HCT116 (cell line): Measurements from ENCODE around the gene SEC62. TPM values are rescaled to one million over a fixed set of nuclear protein-coding genes. Genes with fewer than 3 reads are reported as not detected.

ENCODE experiments used
- ATAC-seq: fragments of 200-7000 bp; cut with Tn5 transposase; 2 replicates; pipeline ENCODE4 v1.9.1; 2020; ENCODE audit warnings: mild to moderate bottlenecking, moderate library complexity
- BruUV-seq: library from RNA; stranded (reverse); fragments of 400-500 nt; replicated peaks from 2 replicates; lab custom pipeline; 2021; lab: Mats Ljungman, UMichigan
- CTCF ChIA-PET: fragments of 300-600 bp; sonication (Branson Sonifier 250); formaldehyde crosslinking; loops from one replicate; lab custom pipeline; 2021; ENCODE audit warnings: antibody characterized with exemption; lab: Charles Lee
- POLR2A ChIA-PET: fragments of 300-600, 350-600 bp; sonication (Branson Sonifier 250); formaldehyde crosslinking; loops from one replicate; lab custom pipeline; 2021; ENCODE audit warnings: antibody characterized with exemption; lab: Charles Lee
- RAD21 ChIA-PET, 2 experiments: fragments of 300-600 bp; sonication (Branson Sonifier 250); formaldehyde crosslinking; loops; one replicate each; lab custom pipeline; 2023; ENCODE audit warnings: low total read pairs in 2 of 2; ENCODE audit not compliant: uncharacterized antibody in 2 of 2, unreplicated experiment in 2 of 2, low non-redundant PET in 1 of 2; lab: Charles Lee
- DNase-seq: peaks from one replicate; pipeline ENCODE4 v3.0.0-alpha.2; 2010; ENCODE audit warnings: low read depth, low spot score
- H2AFZ ChIP-seq: fragments of 200-600 bp; shearing (Covaris generic), sonication (generic); 2 replicates; pipeline ENCODE4 v1.6.1; 2017; ENCODE audit warnings: low read depth, mixed run types, mixed read lengths, antibody characterized with exemption, low read length; ENCODE audit not compliant: poor library complexity, severe bottlenecking
- H3K27ac ChIP-seq: 2 replicates; pipeline ENCODE4 v1.5.1; 2012; ENCODE audit warnings: low read depth, low read length
- H3K27me3 ChIP-seq: fragments of 200-600 bp; sonication (generic); 2 replicates; pipeline ENCODE4 v1.6.1; 2016; ENCODE audit warnings: mixed run types, low read length, mixed read lengths; ENCODE audit not compliant: insufficient read depth
- H3K36me3 ChIP-seq, 2 experiments: fragments of 200-500 bp in 1 of 2; fragments of 200-600 bp in 1 of 2; sonication (Bioruptor generic) in 1 of 2; sonication (generic) in 1 of 2; 2 replicates each; pipeline versions ENCODE4 v1.5.1 to v1.6.1; 2014 to 2016; ENCODE audit warnings: low read length in 2 of 2, inconsistent platforms in 1 of 2, mixed read lengths in 1 of 2, mixed run types in 1 of 2; ENCODE audit not compliant: insufficient read depth in 2 of 2, control insufficient read depth in 1 of 2
- H3K4me1 ChIP-seq, 2 experiments: fragments of 200-600 bp in 1 of 2; sonication (generic) in 1 of 2; 2 replicates each; pipeline versions ENCODE4 v1.5.1 to v1.6.1; 2012 to 2017; ENCODE audit warnings: low read length in 2 of 2, inconsistent platforms in 1 of 2, mild to moderate bottlenecking in 1 of 2, mixed read lengths in 1 of 2, mixed run types in 1 of 2, moderate library complexity in 1 of 2; ENCODE audit not compliant: insufficient read depth in 2 of 2, control insufficient read depth in 1 of 2
- H3K4me2 ChIP-seq: fragments of 200-600 bp; sonication (generic); 2 replicates; pipeline ENCODE4 v1.6.1; 2017; ENCODE audit warnings: mixed run types, low read length, mixed read lengths
- H3K4me3 ChIP-seq, 2 experiments: fragments of 200-600 bp in 1 of 2; sonication (generic) in 1 of 2; replicated peaks in 1 of 2; 2 replicates each; pipeline ENCODE4 v1.5.1; 2011 to 2016; ENCODE audit warnings: low read length in 2 of 2, control low read depth in 1 of 2, low read depth in 1 of 2, mild to moderate bottlenecking in 1 of 2, mixed read lengths in 1 of 2, mixed run types in 1 of 2
- H3K79me2 ChIP-seq: fragments of 200-600 bp; sonication (generic); 2 replicates; pipeline ENCODE4 v1.6.1; 2017; ENCODE audit warnings: mild to moderate bottlenecking, mixed run types, low read length, moderate library complexity, mixed read lengths; ENCODE audit not compliant: insufficient read depth
- H3K9ac ChIP-seq: fragments of 200-600 bp; sonication (generic); 2 replicates; pipeline ENCODE4 v1.6.1; 2016; ENCODE audit warnings: low read length, mixed read lengths
- H3K9me2 ChIP-seq: fragments of 200-600 bp; sonication (generic), shearing (Covaris generic); 2 replicates; pipeline ENCODE4 v1.6.1; 2017; ENCODE audit warnings: mixed run types, mild to moderate bottlenecking, moderate library complexity; ENCODE audit not compliant: insufficient read depth
- H3K9me3 ChIP-seq, 2 experiments: fragments of 200-500 bp in 1 of 2; fragments of 200-600 bp in 1 of 2; sonication (Bioruptor generic) in 1 of 2; sonication (generic) in 1 of 2; 2 replicates each; pipeline ENCODE4 v1.6.1; 2014 to 2017; ENCODE audit warnings: low read length in 2 of 2, mixed read lengths in 2 of 2, inconsistent platforms in 1 of 2, low read depth in 1 of 2, mild to moderate bottlenecking in 1 of 2, mixed run types in 1 of 2, moderate library complexity in 1 of 2; ENCODE audit not compliant: control insufficient read depth in 1 of 2, insufficient read depth in 1 of 2
- H4K20me1 ChIP-seq: fragments of 200-600 bp; sonication (generic), shearing (Covaris generic); 2 replicates; pipeline ENCODE4 v1.6.1; 2017; ENCODE audit warnings: mixed run types, mild to moderate bottlenecking, moderate library complexity; ENCODE audit not compliant: insufficient read depth
- EGR1 ChIP-seq: IDR thresholded peaks from 2 replicates; pipeline ENCODE4 v1.6.1; 2012; ENCODE audit warnings: low read depth
- ELF1 ChIP-seq: IDR thresholded peaks from 2 replicates; pipeline ENCODE4 v1.6.1; 2012; ENCODE audit warnings: low read depth, borderline replicate concordance
- FOSL1 ChIP-seq: IDR thresholded peaks from 2 replicates; pipeline ENCODE4 v1.6.1; 2012; ENCODE audit warnings: low read depth
- POLR2A ChIP-seq: IDR thresholded peaks from 2 replicates; pipeline ENCODE4 v1.7.0; 2011; ENCODE audit warnings: borderline replicate concordance; ENCODE audit not compliant: insufficient read depth, insufficient read length; ENCODE audit errors: extremely low read depth
- POLR2AphosphoS5 ChIP-seq: IDR thresholded peaks from 2 replicates; pipeline ENCODE4 v1.6.1; 2011; ENCODE audit warnings: mild to moderate bottlenecking, low read depth, low read length, moderate library complexity
- RAD21 ChIP-seq: IDR thresholded peaks from 2 replicates; pipeline ENCODE4 v1.6.1; 2012; ENCODE audit warnings: low read depth, mild to moderate bottlenecking
- ZFX ChIP-seq: fragments of 450-650 bp; IDR thresholded peaks from 2 replicates; pipeline ENCODE4 v1.6.1; 2017
- intact Hi-C: fragments of 100-400 bp; cut with micrococcal nuclease; formaldehyde crosslinking; loops from 2 replicates; pipeline ENCODE4 v1.10.0; 2022
- total RNA-seq: library from RNA; stranded (reverse); gene quantifications from one replicate; pipeline ENCODE4 v1.2.1, GENCODE V29; 2021; ENCODE audit not compliant: unreplicated experiment
- TF ChIP-seq, protein P1 (sequence below), 3 experiments: fragments of 200-600 bp in 1 of 3; sonication (generic) in 1 of 3; IDR thresholded peaks in 2 of 3; conservative IDR thresholded peaks in 1 of 3; 2 replicates each; pipeline ENCODE4 v1.5.1; 2012 to 2017; ENCODE audit warnings: low read depth in 2 of 3, low read length in 2 of 3, antibody characterized with exemption in 1 of 3, borderline replicate concordance in 1 of 3, control low read depth in 1 of 3, mild to moderate bottlenecking in 1 of 3, mixed read lengths in 1 of 3, mixed run types in 1 of 3, moderate library complexity in 1 of 3; ENCODE audit not compliant: insufficient read depth in 1 of 3
- TF ChIP-seq, protein P2 (sequence below): IDR thresholded peaks from 2 replicates; pipeline ENCODE4 v1.6.1; 2011; ENCODE audit warnings: mild to moderate bottlenecking, low read length, moderate library complexity; ENCODE audit not compliant: insufficient replicate concordance; ENCODE audit errors: extremely low read depth
- TF ChIP-seq, protein P3 (sequence below): IDR thresholded peaks from 2 replicates; pipeline ENCODE4 v1.6.1; 2012

The SEC62 gene
- total RNA-seq, 1 experiment from 2014 or later, result 55.4 TPM

DNA sequence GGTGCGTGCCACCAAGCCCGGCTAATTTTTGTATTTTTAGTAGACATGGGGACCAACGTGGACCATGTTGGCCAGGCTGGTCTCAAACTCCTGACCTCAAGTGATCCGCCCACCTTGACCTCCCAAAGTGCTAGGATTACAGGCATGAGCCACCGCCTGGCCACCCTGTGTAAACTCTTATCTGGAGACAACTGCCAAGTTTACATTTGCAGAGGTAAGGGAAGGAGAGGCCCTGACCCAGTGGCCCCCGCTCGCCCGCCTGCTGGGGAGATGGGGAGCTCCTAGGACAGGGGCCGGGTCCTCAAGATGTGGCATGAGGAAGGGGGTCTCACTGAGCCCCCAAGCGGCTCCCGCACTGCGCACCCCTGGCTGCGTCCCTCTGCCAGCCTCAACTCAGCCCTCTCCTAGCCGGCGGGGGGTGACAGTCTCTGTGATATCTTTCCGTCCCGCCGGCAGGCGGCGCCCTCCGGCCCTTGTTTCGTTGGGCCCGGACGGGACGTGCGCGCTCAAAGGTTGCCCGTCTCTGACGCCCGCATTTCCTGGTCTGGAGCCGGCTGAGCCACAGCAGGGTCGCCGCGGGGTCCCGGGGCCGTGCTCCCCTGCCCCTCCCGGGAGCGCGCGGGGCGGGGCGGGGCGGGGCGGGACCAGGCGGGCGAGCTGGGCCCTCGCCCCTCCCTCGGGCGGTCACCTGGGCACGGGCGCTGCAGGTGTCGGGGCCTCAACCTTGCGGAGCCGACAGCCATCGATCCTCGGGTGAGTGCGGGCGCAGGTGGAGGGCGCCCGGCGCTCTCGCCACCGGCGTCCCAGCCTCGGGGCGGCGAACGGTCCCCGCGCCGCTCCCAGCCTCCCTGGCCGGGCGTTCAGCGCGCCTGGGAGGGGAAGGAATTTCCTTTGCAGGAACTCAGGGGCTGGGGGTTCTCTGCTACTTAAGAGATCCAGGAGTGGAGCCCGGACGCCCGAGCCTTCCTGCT lies 71.1 kb downstream of the SEC62 start, which contains the start of gene GPR160:
Gene GPR160, plus strand, starts transcription at position 533 of the 971 bp plus-strand sequence. CDS start 45,978 bp downstream, outside the sequence.
- BruUV-seq, result no TSS peak
- H3K9ac ChIP-seq, result peak within 1 kb of the TSS; percentile 43
- ChIA-PET CTCF (interaction anchor here (0.6 to 1.0 kb wide), 5 partner anchors 16 to 72 kb away, joined by 3 to 4 read pairs (median 4); no protein-coding TSS in a partner anchor), POLR2A (interaction anchor here (1.0 kb wide), 1 partner anchor 273 kb away, joined by 3 read pairs; the partner anchor contains the start of gene TERC), RAD21 (no interaction called here)
- H3K4me1 ChIP-seq, result peaks cover 4 to 16% of the 10 kb centered on the region in 2 experiments; a peak in 2 of 4 replicates
- peak within 1 kb of the TSS; percentile 39; the same call in 1 of the 2 replicates for H3K27ac ChIP-seq
- ATAC-seq, result peak; percentile 92
- no peaks in the 10 kb centered on the region for H3K79me2 ChIP-seq
- no peaks in the 10 kb centered on the region for H3K9me2 ChIP-seq
- H3K36me3 ChIP-seq, result no peaks in the 10 kb centered on the region
- peak; percentile 64 for DNase-seq
- no peak; the same call in 1 of the 2 replicates for TF ChIP-seq ELF1
- TF ChIP-seq FOSL1, result no peak
- peak; percentile 46 for TF ChIP-seq POLR2AphosphoS5
- TF ChIP-seq, protein P1, sequence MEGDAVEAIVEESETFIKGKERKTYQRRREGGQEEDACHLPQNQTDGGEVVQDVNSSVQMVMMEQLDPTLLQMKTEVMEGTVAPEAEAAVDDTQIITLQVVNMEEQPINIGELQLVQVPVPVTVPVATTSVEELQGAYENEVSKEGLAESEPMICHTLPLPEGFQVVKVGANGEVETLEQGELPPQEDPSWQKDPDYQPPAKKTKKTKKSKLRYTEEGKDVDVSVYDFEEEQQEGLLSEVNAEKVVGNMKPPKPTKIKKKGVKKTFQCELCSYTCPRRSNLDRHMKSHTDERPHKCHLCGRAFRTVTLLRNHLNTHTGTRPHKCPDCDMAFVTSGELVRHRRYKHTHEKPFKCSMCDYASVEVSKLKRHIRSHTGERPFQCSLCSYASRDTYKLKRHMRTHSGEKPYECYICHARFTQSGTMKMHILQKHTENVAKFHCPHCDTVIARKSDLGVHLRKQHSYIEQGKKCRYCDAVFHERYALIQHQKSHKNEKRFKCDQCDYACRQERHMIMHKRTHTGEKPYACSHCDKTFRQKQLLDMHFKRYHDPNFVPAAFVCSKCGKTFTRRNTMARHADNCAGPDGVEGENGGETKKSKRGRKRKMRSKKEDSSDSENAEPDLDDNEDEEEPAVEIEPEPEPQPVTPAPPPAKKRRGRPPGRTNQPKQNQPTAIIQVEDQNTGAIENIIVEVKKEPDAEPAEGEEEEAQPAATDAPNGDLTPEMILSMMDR (IDR thresholded peaks at IDR 0.05 in 2 of 3, conservative IDR thresholded peaks at IDR 0.05 in 1 of 3; ENCODE audit: borderline replicate concordance in 1 of 3, insufficient read depth in 1 of 3, low read depth in 2 of 3, low read length in 2 of 3), result peak; percentile 78 to 81 (median 78)
- TF ChIP-seq POLR2A, result no peak
- TF ChIP-seq ZFX, result peak; percentile 30; the same call in 1 of the 2 replicates
- TF ChIP-seq EGR1, result peak; percentile 56; the same call in 1 of the 2 replicates
- TF ChIP-seq, protein P2, sequence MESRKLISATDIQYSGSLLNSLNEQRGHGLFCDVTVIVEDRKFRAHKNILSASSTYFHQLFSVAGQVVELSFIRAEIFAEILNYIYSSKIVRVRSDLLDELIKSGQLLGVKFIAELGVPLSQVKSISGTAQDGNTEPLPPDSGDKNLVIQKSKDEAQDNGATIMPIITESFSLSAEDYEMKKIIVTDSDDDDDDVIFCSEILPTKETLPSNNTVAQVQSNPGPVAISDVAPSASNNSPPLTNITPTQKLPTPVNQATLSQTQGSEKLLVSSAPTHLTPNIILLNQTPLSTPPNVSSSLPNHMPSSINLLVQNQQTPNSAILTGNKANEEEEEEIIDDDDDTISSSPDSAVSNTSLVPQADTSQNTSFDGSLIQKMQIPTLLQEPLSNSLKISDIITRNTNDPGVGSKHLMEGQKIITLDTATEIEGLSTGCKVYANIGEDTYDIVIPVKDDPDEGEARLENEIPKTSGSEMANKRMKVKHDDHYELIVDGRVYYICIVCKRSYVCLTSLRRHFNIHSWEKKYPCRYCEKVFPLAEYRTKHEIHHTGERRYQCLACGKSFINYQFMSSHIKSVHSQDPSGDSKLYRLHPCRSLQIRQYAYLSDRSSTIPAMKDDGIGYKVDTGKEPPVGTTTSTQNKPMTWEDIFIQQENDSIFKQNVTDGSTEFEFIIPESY, result peak; percentile 23
- TF ChIP-seq, protein P3, sequence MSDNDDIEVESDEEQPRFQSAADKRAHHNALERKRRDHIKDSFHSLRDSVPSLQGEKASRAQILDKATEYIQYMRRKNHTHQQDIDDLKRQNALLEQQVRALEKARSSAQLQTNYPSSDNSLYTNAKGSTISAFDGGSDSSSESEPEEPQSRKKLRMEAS, result peak; percentile 57
- TF ChIP-seq RAD21, result peak; percentile 64
- H3K4me2 ChIP-seq, result peak within 1 kb of the TSS; percentile 88
- H3K9me3 ChIP-seq, result no peaks in the 10 kb centered on the region
- H3K4me3 ChIP-seq, result peak within 1 kb of the TSS; percentile 60 to 72
- peak within 1 kb of the TSS; percentile 52 for H2AFZ ChIP-seq
- no peaks in the 10 kb centered on the region for H4K20me1 ChIP-seq
- intact Hi-C loops, result loop anchor here (1.0 to 5.0 kb wide), 3 partner anchors 70 to 273 kb away; partner anchors contain the start of gene TERC
- no peaks in the 10 kb centered on the region for H3K27me3 ChIP-seq
